ENCODE measurements around the gene ADPRHL1.

DNA sequence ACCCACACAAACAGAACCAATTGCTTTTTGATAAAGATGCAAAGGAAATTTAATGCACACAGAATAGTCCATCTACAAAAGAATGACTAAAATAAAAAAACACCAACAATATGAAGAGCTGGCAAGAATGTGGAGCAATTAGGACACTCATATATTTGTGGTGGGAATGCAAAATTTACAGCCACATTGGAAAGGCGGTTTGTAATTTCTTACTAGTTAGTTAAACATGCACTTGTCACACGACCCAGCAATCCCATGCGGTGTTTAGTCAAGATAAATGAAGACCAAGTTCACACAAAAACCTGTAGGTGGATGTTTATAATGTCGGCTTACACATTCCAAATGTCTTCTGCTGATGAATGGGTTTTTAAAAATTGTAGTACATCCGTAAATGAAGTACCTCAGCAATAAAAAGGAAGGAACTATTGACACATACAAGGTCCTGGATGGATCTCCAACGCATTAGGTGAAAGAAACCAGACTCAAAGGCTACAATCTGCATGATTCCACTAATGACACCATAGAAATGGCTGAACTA is 94.6 kb downstream of the ADPRHL1 start:
- TF ChIP-seq, protein P1, sequence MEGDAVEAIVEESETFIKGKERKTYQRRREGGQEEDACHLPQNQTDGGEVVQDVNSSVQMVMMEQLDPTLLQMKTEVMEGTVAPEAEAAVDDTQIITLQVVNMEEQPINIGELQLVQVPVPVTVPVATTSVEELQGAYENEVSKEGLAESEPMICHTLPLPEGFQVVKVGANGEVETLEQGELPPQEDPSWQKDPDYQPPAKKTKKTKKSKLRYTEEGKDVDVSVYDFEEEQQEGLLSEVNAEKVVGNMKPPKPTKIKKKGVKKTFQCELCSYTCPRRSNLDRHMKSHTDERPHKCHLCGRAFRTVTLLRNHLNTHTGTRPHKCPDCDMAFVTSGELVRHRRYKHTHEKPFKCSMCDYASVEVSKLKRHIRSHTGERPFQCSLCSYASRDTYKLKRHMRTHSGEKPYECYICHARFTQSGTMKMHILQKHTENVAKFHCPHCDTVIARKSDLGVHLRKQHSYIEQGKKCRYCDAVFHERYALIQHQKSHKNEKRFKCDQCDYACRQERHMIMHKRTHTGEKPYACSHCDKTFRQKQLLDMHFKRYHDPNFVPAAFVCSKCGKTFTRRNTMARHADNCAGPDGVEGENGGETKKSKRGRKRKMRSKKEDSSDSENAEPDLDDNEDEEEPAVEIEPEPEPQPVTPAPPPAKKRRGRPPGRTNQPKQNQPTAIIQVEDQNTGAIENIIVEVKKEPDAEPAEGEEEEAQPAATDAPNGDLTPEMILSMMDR (IDR thresholded peaks at IDR 0.05; ENCODE audit: poor library complexity) = no peak
- TF ChIP-seq EZH2 (IDR thresholded peaks at IDR 0.05; ENCODE audit: borderline replicate concordance) (no peak), EZH2phosphoT487 (IDR thresholded peaks at IDR 0.05; ENCODE audit: low read depth, severe bottlenecking, unreplicated experiment) (no peak)
